Activated CD8-positive, alpha-beta memory T cell treated with anti-CD3 and anti-CD28 coated beads, Interleukin-2, amount 50 U/mL, for 1 hour (primary cell): ENCODE data around the gene ADAMTS17.

ENCODE experiments used
- DNase-seq: peaks from one replicate; pipeline ENCODE4 v3.0.0-alpha.2; 2020; ENCODE audit errors: extremely low read depth

ADAMTS17 gene

GRCh38 chr15:100170291-100171210 lies 171.2 kb downstream of the ADAMTS17 start:
- DNase-seq, result no peak

GRCh38 chr15:100169615-100170290 lies 172.0 kb downstream of the ADAMTS17 start:
- DNase-seq, result no peak

DNA sequence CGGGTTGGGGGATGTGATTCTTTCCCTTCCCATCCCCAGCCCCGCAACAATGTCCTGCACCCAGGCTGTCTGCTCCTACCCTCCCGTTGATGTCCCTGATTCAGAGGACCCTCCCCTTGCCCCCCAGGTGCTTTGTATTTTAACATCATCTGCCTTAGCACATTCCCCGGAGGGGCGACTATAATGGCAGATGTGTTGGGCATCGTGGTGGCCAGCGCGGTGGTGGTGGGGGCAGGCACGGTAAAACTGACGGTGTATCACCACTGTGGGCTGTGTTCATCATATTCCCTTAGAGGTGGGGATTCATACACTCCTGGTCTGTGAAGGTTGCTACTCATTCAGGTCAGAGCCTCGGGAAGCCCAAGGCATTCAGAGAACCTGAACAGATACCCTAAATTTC lies 173.0 kb downstream of the ADAMTS17 start:
- DNase-seq, result no peak

DNA sequence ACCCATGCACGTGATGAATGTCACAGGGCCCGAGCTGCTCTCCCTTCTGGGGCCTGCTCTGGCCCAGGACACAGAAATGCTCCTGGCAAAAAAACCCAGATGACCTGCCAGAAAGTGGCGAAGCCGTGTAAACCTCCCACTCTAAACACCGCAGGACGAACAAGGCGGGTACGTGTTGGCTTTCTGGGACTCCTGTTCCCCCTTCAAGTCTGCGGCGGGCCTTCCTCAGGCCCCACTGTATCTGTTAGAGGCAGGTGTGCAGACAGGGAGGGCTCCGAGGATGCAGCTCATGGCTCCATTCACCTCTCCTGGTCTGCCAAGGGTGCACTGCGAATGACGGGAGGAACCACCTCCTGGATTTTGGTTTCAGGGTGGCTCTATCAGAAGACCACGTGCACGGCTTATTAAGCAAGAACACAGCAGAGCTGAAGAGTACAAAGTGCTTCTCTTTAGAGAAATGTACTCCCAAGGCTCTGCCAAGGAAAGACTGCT lies 173.8 kb downstream of the ADAMTS17 start:
- no peak for DNase-seq

- DNase-seq, result no peak
Measured at GRCh38 chr15:100166313-100166712, 175.5 kb downstream of the ADAMTS17 start.

DNA sequence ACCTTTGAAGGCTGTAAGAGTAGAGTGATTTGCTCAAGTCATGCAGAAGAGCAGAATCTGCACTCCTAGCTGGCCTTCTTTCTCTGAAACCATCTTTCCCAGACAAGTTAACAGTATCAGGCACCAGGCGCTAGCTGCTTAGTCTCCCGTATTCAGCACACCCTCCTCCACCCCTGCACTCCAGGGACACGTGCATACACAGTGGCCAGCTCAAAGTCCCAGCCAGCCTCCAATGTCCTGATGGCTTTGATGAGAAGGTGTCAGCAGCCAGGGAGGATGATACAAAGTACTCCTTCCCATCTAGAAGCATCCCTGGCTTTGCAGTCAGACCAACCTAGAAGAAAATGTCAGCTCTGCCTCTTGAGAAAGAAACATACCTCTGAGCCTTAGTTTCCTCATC lies 177.8 kb downstream of the ADAMTS17 start:
- DNase-seq, result no peak

DNA sequence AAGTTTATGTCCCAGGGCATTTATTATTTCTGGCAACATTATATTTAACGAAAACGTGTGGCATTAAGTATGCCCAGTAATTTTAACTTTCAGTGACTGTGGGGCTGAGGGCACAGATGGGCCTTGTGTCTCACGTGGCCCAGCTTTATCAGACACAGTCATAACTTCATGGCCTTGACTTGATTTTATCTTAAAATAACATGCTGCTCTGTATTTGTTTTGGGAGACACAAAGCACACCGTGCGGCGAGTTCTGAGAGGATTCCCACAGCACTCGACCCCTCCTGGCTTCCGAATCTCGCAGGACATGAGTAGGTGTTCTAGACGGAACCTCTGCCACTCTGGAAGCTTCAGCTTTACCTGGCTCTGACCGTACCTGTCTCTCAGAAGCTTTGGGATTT lies 180.8 kb downstream of the ADAMTS17 start:
- no peak for DNase-seq

- DNase-seq, result no peak
Measured at GRCh38 chr15:100159436-100159835, 182.3 kb downstream of the ADAMTS17 start.

DNA sequence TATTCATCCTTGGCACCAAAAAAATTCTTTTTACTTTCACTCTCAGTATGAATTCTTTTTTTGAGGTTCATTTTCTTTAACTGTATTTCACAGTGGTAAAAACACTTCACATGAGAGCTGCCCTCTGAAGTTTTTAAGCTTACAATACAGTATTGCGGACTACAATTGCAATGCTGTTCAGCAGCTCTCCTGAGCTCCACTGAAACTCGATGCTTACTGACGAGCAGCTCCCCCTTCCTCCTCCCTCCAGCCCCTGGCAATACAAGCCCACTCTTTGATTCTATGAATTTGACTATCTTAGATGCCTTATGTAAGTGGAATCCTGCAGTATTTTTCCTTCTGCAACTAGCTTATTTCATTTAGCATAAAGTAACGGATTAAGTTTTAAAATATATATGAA lies 183.4 kb downstream of the ADAMTS17 start:
- DNase-seq, result no peak

DNA sequence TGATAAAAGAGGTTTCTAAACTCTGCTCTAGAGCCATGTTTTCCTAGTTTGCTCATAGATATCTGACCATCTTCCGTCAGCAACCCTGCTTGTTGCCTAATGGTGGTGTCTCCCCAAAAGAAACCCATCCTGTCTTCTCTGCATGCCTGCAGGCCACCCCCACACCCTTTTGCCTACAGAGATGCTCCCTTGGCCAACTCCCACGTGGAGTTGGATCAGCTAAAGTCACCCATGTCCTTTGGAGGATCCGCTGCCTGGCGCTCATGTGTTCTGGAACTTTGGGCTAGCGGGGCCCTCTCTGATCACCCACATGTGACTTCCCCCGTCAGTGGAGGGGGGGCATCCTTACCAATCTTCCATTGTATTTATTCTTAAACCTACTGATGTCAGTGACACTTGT lies 185.6 kb downstream of the ADAMTS17 start:
- DNase-seq, result no peak

DNA sequence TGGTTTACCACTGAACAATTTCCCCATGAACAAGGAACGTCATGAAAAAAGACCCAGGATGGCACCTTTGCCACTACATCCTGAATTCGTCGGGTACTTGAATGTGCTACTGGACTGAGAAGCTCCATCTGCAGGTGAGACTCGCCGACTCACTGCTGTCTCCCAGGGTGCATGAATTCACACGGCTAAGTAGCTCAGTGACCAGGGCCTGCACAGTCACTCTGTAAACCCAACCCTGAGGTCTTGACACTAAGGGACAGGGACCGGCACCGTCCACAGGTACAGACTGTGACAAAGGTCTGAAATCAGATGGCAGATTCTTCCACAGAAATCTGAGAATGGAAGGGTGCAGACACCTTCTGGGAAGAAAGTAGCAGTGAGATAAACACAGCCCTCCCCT lies 187.4 kb downstream of the ADAMTS17 start:
- DNase-seq, result no peak

DNA sequence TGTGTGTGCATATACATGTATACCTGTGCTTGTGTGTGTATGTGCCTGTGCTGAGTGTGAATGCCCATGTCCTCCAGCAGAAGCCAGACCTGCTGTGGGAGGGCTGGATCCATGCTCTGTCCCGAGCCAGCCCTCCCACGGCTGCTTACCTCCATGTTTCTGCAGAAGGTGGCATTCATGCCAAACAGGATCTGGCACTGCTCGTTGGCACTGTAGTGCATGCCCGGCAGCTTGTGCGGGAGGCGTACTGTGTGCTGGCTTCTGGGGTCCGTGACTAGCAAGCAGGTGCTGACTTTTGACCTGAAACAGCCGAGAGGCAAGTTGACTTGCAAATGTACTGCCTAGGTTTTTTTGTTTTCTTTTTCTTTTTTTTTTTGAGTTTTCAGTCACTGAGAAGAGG lies 189.3 kb downstream of the ADAMTS17 start:
- no peak for DNase-seq

- DNase-seq, result no peak
Measured at GRCh38 chr15:100150906-100151305, 190.9 kb downstream of the ADAMTS17 start.

DNA sequence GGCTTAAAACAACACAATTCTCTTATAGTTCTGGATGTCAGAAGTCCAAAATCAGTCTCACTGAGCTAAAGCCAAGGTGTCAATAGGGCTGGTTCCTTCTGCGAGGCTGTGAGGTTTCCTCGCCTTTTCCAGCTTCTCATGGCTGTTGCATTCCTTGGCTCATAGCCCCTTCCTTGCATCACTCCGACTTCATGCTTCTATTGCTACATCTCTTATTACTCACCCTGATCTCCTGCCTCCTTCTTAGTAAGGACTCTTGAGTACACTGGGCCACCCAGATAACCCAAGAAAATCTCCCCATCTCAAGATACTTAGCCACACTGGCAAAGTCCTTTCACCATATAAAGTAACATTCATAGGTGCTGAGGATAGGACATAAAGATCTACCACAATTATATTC lies 193.9 kb downstream of the ADAMTS17 start:
- DNase-seq, result no peak

DNA sequence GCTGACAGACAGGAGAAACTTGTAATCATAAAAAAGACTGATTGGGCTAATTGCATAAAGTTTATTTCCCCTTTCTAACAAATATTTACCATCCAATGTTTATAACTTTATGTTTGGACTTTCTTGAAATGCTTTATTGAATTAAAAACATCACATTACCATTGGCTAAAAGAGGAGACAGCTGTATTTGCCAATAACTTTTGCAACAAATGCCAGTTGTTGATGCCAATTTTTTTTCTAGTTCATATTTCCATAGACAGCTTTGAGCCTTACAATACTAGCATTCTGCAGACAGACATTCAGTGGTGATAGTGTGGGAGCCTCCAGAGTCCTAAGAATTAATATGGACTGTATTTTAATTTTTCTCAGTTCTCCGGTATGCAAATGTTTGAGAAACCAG lies 198.4 kb downstream of the ADAMTS17 start:
- no peak for DNase-seq

DNA sequence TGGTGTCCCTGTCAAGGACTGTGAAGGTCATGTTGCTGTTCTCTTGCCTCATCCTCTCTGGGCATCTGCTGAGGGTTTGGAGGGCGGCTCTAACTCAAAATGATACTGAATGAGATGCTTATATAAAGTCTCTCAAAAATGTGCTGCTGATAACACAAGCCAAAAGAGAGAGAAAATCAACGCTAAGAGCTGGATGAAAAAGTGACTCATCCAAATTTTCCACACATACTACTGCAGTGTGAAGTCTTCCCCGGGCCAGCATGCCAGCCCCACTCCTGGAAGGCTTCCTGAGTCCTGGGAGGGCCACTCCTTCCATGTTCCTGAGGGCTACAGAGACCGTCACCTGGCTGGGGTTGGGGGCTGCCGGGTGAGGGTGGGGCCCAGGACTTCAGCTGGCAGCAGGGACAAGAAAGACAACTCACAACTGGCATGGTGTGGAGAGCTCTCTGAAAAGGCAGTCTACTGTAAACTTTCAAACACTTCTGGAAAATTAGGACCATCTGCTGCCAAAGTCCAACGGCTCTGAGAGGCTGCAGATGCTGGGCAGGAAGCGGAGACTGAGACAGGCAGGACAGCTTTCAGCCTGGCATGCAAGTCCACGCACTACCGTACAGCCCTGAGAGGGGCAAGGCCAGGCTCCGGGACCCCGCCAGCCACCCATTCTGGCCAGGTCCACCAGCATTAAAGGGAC lies 200.3 kb downstream of the ADAMTS17 start:
- no peak for DNase-seq

DNA sequence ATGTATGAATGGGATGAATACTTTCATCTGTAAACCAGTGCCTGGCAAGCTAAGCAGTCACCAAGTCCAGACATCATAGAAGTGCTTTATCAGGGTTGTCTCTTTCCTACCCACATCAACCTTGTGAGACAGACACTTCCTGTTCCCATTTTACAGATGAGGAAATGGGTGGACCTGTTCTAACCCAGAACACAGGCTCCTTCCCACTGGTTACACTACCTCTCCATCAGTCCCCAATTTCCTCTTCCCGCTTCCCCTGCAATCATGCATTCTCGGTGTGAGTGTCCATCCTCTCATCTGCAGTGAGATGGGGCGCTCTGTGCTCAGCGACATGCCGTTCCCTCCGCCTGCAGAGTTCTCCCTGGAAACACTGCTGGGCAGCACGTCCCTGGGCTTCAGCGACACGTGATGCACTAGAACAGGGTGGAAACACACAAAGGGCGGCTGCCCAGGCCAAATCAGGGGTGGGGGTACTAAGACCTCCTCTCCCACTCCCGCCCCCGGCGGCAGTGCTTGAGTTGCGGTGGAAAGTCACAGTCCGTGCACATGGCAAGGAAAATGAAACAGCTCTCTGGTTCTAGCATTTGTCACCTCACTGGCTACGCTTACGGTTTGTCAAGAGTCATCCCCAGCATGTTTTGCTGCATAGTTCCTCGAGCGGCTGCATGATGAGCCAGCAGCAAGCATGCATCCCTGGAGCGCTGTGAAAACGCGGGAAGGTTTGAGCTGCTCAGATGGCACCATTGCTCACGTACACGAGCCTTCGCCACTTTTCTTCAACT lies 201.1 kb downstream of the ADAMTS17 start:
- no peak for DNase-seq

DNA sequence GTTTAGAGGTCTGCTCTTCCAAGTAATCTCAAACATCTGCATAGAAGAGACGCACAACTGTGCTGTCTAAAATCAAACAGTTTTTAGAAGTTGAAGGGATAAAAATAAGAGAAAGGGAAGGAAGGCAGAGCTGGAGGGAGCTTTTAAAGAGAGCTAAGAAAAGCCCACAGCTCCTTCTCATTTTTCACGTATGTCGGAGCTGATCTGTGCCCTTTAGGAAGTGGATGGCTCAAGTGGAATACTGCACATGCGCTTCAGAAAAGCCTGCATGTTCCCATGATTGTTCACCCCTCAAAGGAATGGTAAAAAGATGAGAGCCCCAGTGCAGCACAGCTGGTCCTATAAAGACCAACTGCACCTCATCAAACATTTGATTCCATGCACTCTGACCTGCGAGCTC lies 207.2 kb downstream of the ADAMTS17 start:
- no peak for DNase-seq

DNA sequence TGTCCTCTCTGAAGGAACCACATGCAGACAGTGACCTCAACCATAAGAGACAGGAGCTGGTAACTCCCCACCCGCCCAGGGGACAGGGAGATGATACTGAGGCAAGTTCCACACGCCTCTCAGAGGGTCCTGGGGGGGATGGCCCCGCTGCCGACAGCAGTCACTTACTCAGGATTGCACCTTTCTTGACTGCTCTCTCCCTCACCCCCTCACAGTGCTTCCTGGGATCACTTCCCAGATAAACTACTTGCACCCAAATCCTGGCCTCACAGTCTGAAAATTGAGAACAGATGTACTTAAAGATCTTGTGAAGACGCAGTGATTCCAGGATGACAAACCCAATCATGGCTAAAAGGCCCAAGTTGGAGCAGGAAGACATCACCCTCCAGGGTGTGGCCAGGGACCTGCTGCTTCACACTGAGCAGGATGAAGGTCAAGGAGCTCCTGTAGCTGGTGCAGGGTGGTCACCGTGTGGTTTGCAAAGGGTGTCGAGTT lies 207.6 kb downstream of the ADAMTS17 start:
- DNase-seq, result no peak

- no peak for DNase-seq
Measured at GRCh38 chr15:100133001-100133400, 208.8 kb downstream of the ADAMTS17 start.

- DNase-seq, result no peak
Measured at GRCh38 chr15:100132309-100132708, 209.5 kb downstream of the ADAMTS17 start.
